Measurements from ENCODE around the gene PIGR. TPM values are rescaled to one million over a fixed set of nuclear protein-coding genes. Genes with fewer than 3 reads are reported as not detected.
A peak's percentile ranks its signal among the peaks of the same experiment; 100 is the strongest.

The PIGR gene
- total and polyA plus RNA-seq, 9 of the 15 experiments (the other 6 are each of a cell fraction or from before 2014, with no cell fraction given): 0.01 to 1.5 (median 0.03) TPM; not detected in 4

DNA sequence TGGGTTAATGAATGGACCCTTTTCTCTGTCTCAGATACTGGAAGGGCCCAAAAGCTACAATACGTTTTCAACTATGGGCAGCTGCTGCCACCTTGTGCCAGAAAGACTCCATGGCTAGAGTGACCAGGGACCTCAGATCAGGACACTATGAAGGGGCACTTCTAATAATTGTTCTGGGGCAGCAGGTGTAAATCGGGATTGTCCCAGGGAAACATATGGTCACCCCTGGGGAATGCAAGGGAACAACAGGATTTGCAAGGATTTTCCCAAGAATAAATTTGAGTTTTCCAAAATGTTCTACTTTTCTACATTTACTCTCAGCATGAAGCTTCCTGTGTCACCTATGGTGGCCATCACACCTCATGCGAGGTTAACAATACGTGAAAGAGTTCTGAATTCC is 36.0 kb upstream of the PIGR start (continued):
- TF ChIP-seq, protein P1, sequence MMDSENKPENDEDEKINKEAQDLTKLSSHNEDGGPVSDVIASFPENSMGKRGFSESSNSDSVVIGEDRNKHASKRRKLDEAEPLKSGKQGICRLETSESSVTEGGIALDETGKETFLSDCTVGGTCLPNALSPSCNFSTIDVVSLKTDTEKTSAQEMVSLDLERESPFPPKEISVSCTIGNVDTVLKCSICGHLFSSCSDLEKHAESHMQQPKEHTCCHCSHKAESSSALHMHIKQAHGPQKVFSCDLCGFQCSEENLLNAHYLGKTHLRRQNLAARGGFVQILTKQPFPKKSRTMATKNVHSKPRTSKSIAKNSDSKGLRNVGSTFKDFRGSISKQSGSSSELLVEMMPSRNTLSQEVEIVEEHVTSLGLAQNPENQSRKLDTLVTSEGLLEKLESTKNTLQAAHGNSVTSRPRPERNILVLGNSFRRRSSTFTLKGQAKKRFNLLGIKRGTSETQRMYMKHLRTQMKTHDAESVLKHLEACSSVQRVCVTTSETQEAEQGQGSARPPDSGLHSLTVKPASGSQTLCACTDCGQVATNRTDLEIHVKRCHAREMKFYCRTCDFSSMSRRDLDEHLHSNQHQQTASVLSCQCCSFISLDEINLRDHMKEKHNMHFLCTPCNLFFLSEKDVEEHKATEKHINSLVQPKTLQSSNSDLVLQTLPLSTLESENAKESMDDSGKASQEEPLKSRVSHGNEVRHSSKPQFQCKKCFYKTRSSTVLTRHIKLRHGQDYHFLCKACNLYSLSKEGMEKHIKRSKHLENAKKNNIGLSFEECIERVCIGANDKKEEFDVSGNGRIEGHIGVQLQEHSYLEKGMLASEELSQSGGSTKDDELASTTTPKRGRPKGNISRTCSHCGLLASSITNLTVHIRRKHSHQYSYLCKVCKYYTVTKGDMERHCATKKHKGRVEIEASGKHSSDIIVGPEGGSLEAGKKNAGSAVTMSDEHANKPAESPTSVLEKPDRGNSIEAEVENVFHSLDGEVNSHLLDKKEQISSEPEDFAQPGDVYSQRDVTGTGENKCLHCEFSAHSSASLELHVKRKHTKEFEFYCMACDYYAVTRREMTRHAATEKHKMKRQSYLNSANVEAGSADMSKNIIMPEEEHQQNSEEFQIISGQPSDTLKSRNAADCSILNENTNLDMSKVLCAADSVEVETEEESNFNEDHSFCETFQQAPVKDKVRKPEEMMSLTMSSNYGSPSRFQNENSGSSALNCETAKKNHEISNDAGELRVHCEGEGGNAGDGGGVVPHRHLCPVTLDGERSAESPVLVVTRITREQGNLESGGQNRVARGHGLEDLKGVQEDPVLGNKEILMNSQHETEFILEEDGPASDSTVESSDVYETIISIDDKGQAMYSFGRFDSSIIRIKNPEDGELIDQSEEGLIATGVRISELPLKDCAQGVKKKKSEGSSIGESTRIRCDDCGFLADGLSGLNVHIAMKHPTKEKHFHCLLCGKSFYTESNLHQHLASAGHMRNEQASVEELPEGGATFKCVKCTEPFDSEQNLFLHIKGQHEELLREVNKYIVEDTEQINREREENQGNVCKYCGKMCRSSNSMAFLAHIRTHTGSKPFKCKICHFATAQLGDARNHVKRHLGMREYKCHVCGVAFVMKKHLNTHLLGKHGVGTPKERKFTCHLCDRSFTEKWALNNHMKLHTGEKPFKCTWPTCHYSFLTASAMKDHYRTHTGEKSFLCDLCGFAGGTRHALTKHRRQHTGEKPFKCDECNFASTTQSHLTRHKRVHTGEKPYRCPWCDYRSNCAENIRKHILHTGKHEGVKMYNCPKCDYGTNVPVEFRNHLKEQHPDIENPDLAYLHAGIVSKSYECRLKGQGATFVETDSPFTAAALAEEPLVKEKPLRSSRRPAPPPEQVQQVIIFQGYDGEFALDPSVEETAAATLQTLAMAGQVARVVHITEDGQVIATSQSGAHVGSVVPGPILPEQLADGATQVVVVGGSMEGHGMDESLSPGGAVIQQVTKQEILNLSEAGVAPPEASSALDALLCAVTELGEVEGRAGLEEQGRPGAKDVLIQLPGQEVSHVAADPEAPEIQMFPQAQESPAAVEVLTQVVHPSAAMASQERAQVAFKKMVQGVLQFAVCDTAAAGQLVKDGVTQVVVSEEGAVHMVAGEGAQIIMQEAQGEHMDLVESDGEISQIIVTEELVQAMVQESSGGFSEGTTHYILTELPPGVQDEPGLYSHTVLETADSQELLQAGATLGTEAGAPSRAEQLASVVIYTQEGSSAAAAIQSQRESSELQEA (IDR thresholded peaks at IDR 0.05; ENCODE audit: low read depth): no peak
- no peak for TF ChIP-seq ZC3H4 (CRISPR knock-in tag; IDR thresholded peaks at IDR 0.05; ENCODE audit: borderline replicate concordance)
- TF ChIP-seq, protein P2, sequence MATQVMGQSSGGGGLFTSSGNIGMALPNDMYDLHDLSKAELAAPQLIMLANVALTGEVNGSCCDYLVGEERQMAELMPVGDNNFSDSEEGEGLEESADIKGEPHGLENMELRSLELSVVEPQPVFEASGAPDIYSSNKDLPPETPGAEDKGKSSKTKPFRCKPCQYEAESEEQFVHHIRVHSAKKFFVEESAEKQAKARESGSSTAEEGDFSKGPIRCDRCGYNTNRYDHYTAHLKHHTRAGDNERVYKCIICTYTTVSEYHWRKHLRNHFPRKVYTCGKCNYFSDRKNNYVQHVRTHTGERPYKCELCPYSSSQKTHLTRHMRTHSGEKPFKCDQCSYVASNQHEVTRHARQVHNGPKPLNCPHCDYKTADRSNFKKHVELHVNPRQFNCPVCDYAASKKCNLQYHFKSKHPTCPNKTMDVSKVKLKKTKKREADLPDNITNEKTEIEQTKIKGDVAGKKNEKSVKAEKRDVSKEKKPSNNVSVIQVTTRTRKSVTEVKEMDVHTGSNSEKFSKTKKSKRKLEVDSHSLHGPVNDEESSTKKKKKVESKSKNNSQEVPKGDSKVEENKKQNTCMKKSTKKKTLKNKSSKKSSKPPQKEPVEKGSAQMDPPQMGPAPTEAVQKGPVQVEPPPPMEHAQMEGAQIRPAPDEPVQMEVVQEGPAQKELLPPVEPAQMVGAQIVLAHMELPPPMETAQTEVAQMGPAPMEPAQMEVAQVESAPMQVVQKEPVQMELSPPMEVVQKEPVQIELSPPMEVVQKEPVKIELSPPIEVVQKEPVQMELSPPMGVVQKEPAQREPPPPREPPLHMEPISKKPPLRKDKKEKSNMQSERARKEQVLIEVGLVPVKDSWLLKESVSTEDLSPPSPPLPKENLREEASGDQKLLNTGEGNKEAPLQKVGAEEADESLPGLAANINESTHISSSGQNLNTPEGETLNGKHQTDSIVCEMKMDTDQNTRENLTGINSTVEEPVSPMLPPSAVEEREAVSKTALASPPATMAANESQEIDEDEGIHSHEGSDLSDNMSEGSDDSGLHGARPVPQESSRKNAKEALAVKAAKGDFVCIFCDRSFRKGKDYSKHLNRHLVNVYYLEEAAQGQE (IDR thresholded peaks at IDR 0.05; ENCODE audit: borderline replicate concordance): peak; percentile 78
- TF ChIP-seq, protein P2 (CRISPR knock-in tag; IDR thresholded peaks at IDR 0.05; ENCODE audit: low read depth): no peak
- peak; percentile 96 for TF ChIP-seq PHF21A (IDR thresholded peaks at IDR 0.05; ENCODE audit: borderline replicate concordance, low read depth)
- no peak for TF ChIP-seq DACH1 (IDR thresholded peaks at IDR 0.05; ENCODE audit: partially characterized antibody)
- TF ChIP-seq HDAC2 (IDR thresholded peaks at IDR 0.05): no peak
- no peak for TF ChIP-seq MYC (IDR thresholded peaks at IDR 0.05; ENCODE audit: low read depth, low read length)
- no peak for TF ChIP-seq MYC (CRISPR knock-in tag; IDR thresholded peaks at IDR 0.05; ENCODE audit: borderline replicate concordance, low read depth)
